SK-N-SH (cell line): ENCODE measurements around the gene WRAP73. TPM values are rescaled to one million over a fixed set of nuclear protein-coding genes. Genes with fewer than 3 reads are reported as not detected.

Experiments
- CTCF ChIA-PET: fragments of 300-600, 350-600 bp; formaldehyde crosslinking; extraction: SDS; loops from one replicate; lab custom pipeline; 2021; lab: Yijun Ruan, JAX
- POLR2A ChIA-PET: fragments of 350-600 bp; sonication (Branson Sonifier 250); formaldehyde crosslinking; extraction: SDS; loops from one replicate; lab custom pipeline; 2020; ENCODE audit warnings: antibody characterized with exemption, inconsistent platforms; lab: Yijun Ruan, JAX
- DNase-seq: peaks from one replicate; pipeline ENCODE4 v3.0.0; 2012
- H2AFZ ChIP-seq: fragments of 200-600 bp; sonication (generic); 2 replicates; pipeline ENCODE4 v1.8.1; 2016; ENCODE audit warnings: antibody characterized with exemption, mild to moderate bottlenecking, low read depth
- H3F3A ChIP-seq: fragments of 200-600 bp; sonication (generic); replicated peaks from 2 replicates; pipeline ENCODE3; 2016; ENCODE audit warnings: antibody characterized with exemption, mild to moderate bottlenecking; ENCODE audit not compliant: insufficient read depth
- H3K27ac ChIP-seq, 2 experiments: fragments of 200-500 bp in 1 of 2; fragments of 200-600 bp in 1 of 2; sonication (Bioruptor generic) in 1 of 2; sonication (generic), shearing (Covaris generic) in 1 of 2; 2 replicates each; pipeline versions ENCODE4 v1.5.1 to v1.6.1; 2014 to 2016; ENCODE audit warnings: low read depth in 2 of 2, inconsistent platforms in 1 of 2, low read length in 1 of 2, mild to moderate bottlenecking in 1 of 2, mixed read lengths in 1 of 2
- H3K27me3 ChIP-seq: fragments of 200-600 bp; sonication (generic), shearing (Covaris generic); 2 replicates; pipeline ENCODE4 v1.6.1; 2016; ENCODE audit warnings: mixed run types; ENCODE audit not compliant: insufficient read depth
- H3K36me3 ChIP-seq, 2 experiments: fragments of 200-500 bp in 1 of 2; fragments of 200-600 bp in 1 of 2; sonication (Bioruptor generic) in 1 of 2; sonication (generic) in 1 of 2; replicated peaks in 1 of 2; 2 replicates each; pipeline versions ENCODE3 to v1.5.1; 2014 to 2016; ENCODE audit warnings: low read length in 1 of 2, mild to moderate bottlenecking in 1 of 2; ENCODE audit not compliant: insufficient read depth in 2 of 2, control insufficient read depth in 1 of 2
- H3K4me1 ChIP-seq, 2 experiments: fragments of 200-500 bp in 1 of 2; fragments of 200-600 bp in 1 of 2; sonication (Bioruptor generic) in 1 of 2; sonication (generic), shearing (Covaris generic) in 1 of 2; 2 replicates each; pipeline versions ENCODE4 v1.5.1 to v1.6.1; 2014 to 2016; ENCODE audit warnings: low read depth in 1 of 2, low read length in 1 of 2, mixed run types in 1 of 2; ENCODE audit not compliant: insufficient read depth in 2 of 2, control insufficient read depth in 1 of 2
- H3K4me2 ChIP-seq: fragments of 200-600 bp; sonication (generic), shearing (Covaris generic); 2 replicates; pipeline ENCODE4 v1.6.1; 2017; ENCODE audit warnings: mixed run types
- H3K4me3 ChIP-seq, 2 experiments: fragments of 200-500 bp in 1 of 2; fragments of 200-600 bp in 1 of 2; sonication (Bioruptor generic) in 1 of 2; sonication (generic), shearing (Covaris generic) in 1 of 2; 2 replicates each; pipeline versions ENCODE4 v1.5.1 to v1.8.1; 2014 to 2016; ENCODE audit warnings: low read depth in 2 of 2, inconsistent platforms in 1 of 2, low read length in 1 of 2, mild to moderate bottlenecking in 1 of 2, mixed read lengths in 1 of 2, moderate library complexity in 1 of 2
- H3K79me2 ChIP-seq: fragments of 200-600 bp; sonication (generic); 2 replicates; pipeline ENCODE4 v1.8.1; 2017; ENCODE audit warnings: mild to moderate bottlenecking; ENCODE audit not compliant: insufficient read depth
- H3K9ac ChIP-seq: fragments of 200-600 bp; sonication (generic); 2 replicates; pipeline ENCODE4 v1.6.1; 2017; ENCODE audit warnings: mixed run types
- H3K9me2 ChIP-seq: fragments of 200-600 bp; sonication (generic); 2 replicates; pipeline ENCODE4 v1.6.1; 2017; ENCODE audit warnings: mixed run types
- H3K9me3 ChIP-seq: fragments of 200-600 bp; sonication (generic); 2 replicates; pipeline ENCODE4 v1.6.1; 2017; ENCODE audit warnings: mixed run types, mild to moderate bottlenecking, moderate library complexity
- H4K20me1 ChIP-seq: fragments of 200-600 bp; sonication (generic); 2 replicates; pipeline ENCODE4 v1.6.1; 2017; ENCODE audit warnings: mild to moderate bottlenecking, mixed run types; ENCODE audit not compliant: insufficient read depth
- CHD2 ChIP-seq: fragments of 150-350 bp; IDR thresholded peaks from 2 replicates; pipeline ENCODE4 v1.6.1; 2018; ENCODE audit warnings: low read length; ENCODE audit not compliant: partially characterized antibody
- ELF1 ChIP-seq: IDR thresholded peaks from 2 replicates; pipeline ENCODE4 v1.4.0; 2012
- EZH2phosphoT487 ChIP-seq: fragments of 200-600 bp; sonication (generic); IDR thresholded peaks from 2 replicates; pipeline ENCODE4 v1.6.1; 2017; ENCODE audit warnings: low read depth, mixed run types, mild to moderate bottlenecking, antibody characterized with exemption, moderate library complexity, borderline replicate concordance
- GABPA ChIP-seq: IDR thresholded peaks from 2 replicates; pipeline ENCODE4 v1.4.0; 2012; ENCODE audit warnings: low read depth, mild to moderate bottlenecking
- GATA2 ChIP-seq: sonication (generic); formaldehyde crosslinking; IDR thresholded peaks from 2 replicates; pipeline ENCODE4 v1.5.0; 2020; ENCODE audit warnings: mild to moderate bottlenecking, missing genetic modification reagents
- JUND ChIP-seq: IDR thresholded peaks from 2 replicates; pipeline ENCODE4 v1.4.0; 2012
- MEF2A ChIP-seq: IDR thresholded peaks from 2 replicates; pipeline ENCODE4 v1.4.0; 2012; ENCODE audit warnings: low read depth, borderline replicate concordance
- RAD21 ChIP-seq: IDR thresholded peaks from 2 replicates; pipeline ENCODE4 v1.6.1; 2012; ENCODE audit warnings: mild to moderate bottlenecking, low read length
- RFX5 ChIP-seq: IDR thresholded peaks from 2 replicates; pipeline ENCODE4 v1.6.1; 2012; ENCODE audit warnings: mild to moderate bottlenecking, improper control_type of control experiment, low read length
- RXRA ChIP-seq: IDR thresholded peaks from 2 replicates; pipeline ENCODE4 v1.4.0; 2012; ENCODE audit warnings: low read depth, mild to moderate bottlenecking, borderline replicate concordance
- SIN3A ChIP-seq: IDR thresholded peaks from 2 replicates; pipeline ENCODE4 v1.6.1; 2012; ENCODE audit warnings: low read depth, mild to moderate bottlenecking, low read length, moderate library complexity, borderline replicate concordance
- TAF1 ChIP-seq: IDR thresholded peaks from 2 replicates; pipeline ENCODE4 v1.6.1; 2012; ENCODE audit warnings: low read depth, mild to moderate bottlenecking, low read length, moderate library complexity, borderline replicate concordance
- TEAD4 ChIP-seq: IDR thresholded peaks from 2 replicates; pipeline ENCODE4 v1.4.0; 2012; ENCODE audit warnings: mild to moderate bottlenecking, borderline replicate concordance; ENCODE audit not compliant: insufficient read depth
- WGBS: methylation state at CpG from one replicate; pipeline ENCODE4 v1.1.6; 2017; ENCODE audit warnings: low lambda C conversion rate; 5-methylcytosine and 5-hydroxymethylcytosine counted together
- polyA plus RNA-seq, 3 experiments: library from polyadenylated mRNA; depleted of rRNA; stranded (reverse); fragments of >200 nt; gene quantifications; 2 replicates each; pipeline ENCODE4 v1.2.3, GENCODE V29; 2012
- TF ChIP-seq, protein P1 (sequence below): IDR thresholded peaks from 2 replicates; pipeline ENCODE4 v1.4.0; 2012; ENCODE audit warnings: low read depth, borderline replicate concordance
- TF ChIP-seq, protein P2 (sequence below): fragments of 150-350 bp; IDR thresholded peaks from 2 replicates; pipeline ENCODE4 v1.6.1; 2016; ENCODE audit warnings: mild to moderate bottlenecking, low read depth, low read length
- TF ChIP-seq, protein P3 (sequence below): fragments of 200-600 bp; sonication (generic); IDR thresholded peaks from 2 replicates; pipeline ENCODE4 v1.6.1; 2017; ENCODE audit warnings: antibody characterized with exemption, mild to moderate bottlenecking, moderate library complexity
- TF ChIP-seq, protein P4 (sequence below): fragments of 150-350 bp; IDR thresholded peaks from 2 replicates; pipeline ENCODE4 v1.6.1; 2017; ENCODE audit warnings: antibody characterized with exemption, low read length, low read depth, borderline replicate concordance

The WRAP73 gene
- polyA plus RNA-seq, 1 of the 3 experiments (the other 2 are of a cell fraction): 61.9 TPM

DNA sequence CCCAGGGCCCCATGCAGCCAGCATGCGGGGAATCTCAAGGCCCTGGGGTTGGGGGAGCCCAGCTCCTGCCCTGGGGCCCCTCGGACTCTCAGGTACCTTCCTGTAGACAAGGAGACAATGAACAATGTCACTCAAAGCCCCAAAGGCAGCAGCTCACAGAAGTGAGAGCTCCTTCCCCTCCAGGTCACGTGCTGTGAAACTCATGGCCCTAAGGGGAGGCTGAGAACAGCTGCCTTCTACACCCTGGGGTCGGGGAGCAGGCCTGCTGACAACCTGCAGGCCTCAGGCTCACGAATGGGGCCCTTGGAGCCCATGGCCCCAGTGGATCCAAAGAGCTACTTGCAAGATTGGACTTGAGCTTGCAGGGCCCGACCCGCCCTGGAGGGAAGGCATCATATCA, 41.7 kb downstream of the WRAP73 start:
- Histone ChIP-seq H3K27ac (no peak overlapping the region), H3K4me3 (no peak overlapping the region), H2AFZ (no peak overlapping the region), H3K27me3 (no peaks in the 10 kb centered on the region), H3K9me2 (no peaks in the 10 kb centered on the region), H4K20me1 (no peaks in the 10 kb centered on the region), H3K4me1 (peaks cover 0 to 38% of the 10 kb centered on the region in 2 experiments; a peak in 2 of 4 replicates), H3K79me2 (no peaks in the 10 kb centered on the region), H3F3A (no peaks in the 10 kb centered on the region), H3K9ac (no peak overlapping the region), H3K9me3 (no peaks in the 10 kb centered on the region), H3K36me3 (no peaks in the 10 kb centered on the region), H3K4me2 (no peak overlapping the region)
- no peak for DNase-seq
- ChIA-PET POLR2A (no interaction called here), CTCF (interaction anchor here (0.6 to 4.0 kb wide), 10 partner anchors 9 to 155 kb away, joined by 3 to 21 read pairs (median 8); no protein-coding TSS in a partner anchor)
- WGBS: no CpG with 5 or more reads among the region's 7 CpGs
- no peak for TF ChIP-seq SIN3A
- no peak for TF ChIP-seq JUND
- TF ChIP-seq, protein P1, sequence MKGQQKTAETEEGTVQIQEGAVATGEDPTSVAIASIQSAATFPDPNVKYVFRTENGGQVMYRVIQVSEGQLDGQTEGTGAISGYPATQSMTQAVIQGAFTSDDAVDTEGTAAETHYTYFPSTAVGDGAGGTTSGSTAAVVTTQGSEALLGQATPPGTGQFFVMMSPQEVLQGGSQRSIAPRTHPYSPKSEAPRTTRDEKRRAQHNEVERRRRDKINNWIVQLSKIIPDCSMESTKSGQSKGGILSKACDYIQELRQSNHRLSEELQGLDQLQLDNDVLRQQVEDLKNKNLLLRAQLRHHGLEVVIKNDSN: no peak
- TF ChIP-seq, protein P2, sequence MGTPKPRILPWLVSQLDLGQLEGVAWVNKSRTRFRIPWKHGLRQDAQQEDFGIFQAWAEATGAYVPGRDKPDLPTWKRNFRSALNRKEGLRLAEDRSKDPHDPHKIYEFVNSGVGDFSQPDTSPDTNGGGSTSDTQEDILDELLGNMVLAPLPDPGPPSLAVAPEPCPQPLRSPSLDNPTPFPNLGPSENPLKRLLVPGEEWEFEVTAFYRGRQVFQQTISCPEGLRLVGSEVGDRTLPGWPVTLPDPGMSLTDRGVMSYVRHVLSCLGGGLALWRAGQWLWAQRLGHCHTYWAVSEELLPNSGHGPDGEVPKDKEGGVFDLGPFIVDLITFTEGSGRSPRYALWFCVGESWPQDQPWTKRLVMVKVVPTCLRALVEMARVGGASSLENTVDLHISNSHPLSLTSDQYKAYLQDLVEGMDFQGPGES: no peak
- TF ChIP-seq GATA2: no peak
- TF ChIP-seq, protein P3, sequence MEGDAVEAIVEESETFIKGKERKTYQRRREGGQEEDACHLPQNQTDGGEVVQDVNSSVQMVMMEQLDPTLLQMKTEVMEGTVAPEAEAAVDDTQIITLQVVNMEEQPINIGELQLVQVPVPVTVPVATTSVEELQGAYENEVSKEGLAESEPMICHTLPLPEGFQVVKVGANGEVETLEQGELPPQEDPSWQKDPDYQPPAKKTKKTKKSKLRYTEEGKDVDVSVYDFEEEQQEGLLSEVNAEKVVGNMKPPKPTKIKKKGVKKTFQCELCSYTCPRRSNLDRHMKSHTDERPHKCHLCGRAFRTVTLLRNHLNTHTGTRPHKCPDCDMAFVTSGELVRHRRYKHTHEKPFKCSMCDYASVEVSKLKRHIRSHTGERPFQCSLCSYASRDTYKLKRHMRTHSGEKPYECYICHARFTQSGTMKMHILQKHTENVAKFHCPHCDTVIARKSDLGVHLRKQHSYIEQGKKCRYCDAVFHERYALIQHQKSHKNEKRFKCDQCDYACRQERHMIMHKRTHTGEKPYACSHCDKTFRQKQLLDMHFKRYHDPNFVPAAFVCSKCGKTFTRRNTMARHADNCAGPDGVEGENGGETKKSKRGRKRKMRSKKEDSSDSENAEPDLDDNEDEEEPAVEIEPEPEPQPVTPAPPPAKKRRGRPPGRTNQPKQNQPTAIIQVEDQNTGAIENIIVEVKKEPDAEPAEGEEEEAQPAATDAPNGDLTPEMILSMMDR: no peak
- no peak for TF ChIP-seq GABPA
- no peak for TF ChIP-seq RFX5
- TF ChIP-seq ELF1: no peak
- TF ChIP-seq CHD2: no peak
- TF ChIP-seq TEAD4: no peak
- TF ChIP-seq TAF1: no peak
- no peak for TF ChIP-seq EZH2phosphoT487
- TF ChIP-seq RAD21: no peak
- TF ChIP-seq, protein P4, sequence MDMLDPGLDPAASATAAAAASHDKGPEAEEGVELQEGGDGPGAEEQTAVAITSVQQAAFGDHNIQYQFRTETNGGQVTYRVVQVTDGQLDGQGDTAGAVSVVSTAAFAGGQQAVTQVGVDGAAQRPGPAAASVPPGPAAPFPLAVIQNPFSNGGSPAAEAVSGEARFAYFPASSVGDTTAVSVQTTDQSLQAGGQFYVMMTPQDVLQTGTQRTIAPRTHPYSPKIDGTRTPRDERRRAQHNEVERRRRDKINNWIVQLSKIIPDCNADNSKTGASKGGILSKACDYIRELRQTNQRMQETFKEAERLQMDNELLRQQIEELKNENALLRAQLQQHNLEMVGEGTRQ: no peak
- TF ChIP-seq MEF2A: no peak
- TF ChIP-seq RXRA: no peak
